Brain microvascular endothelial cell (primary cell): ENCODE measurements around the gene EMC9.

Experiments
- DNase-seq: peaks from one replicate; pipeline ENCODE4 v3.0.0-alpha.2; 2020
- H3K27ac ChIP-seq: fragments of 250-450 bp; sonication (Bioruptor Pico); 2 replicates; pipeline ENCODE4 v1.5.1; 2020; ENCODE audit warnings: mild to moderate bottlenecking, moderate library complexity
- H3K27me3 ChIP-seq: fragments of 250-450 bp; sonication (Bioruptor Pico); replicated peaks from 2 replicates; pipeline ENCODE4 v1.5.1; 2020; ENCODE audit warnings: mild to moderate bottlenecking
- H3K36me3 ChIP-seq: fragments of 250-450 bp; sonication (Bioruptor Pico); replicated peaks from 2 replicates; pipeline ENCODE4 v1.5.1; 2020; ENCODE audit warnings: mild to moderate bottlenecking
- H3K4me3 ChIP-seq: 2 replicates; pipeline ENCODE4 v1.5.1; 2011; ENCODE audit warnings: low read depth, mild to moderate bottlenecking, control low read depth, low read length, moderate library complexity
- CTCF ChIP-seq: IDR thresholded peaks from 2 replicates; pipeline ENCODE4 v1.5.1; 2011; ENCODE audit warnings: low read depth, mild to moderate bottlenecking, moderate library complexity, low read length, control low read depth, inconsistent platforms; ENCODE audit errors: missing control alignments
- in situ Hi-C: cut with HindIII; loops from 2 replicates; pipeline ENCODE4 v1.10.0; 2017; ENCODE audit warnings: low sequenced_read_pairs, low pct_ligation_motif_present

Gene EMC9

GRCh38 chr14:24129410-24129998 is 11.9 kb downstream of the EMC9 start:
- H3K4me3 ChIP-seq = no peak overlapping the region
- TF ChIP-seq CTCF = no peak
- H3K27me3 ChIP-seq = no peaks in the 10 kb centered on the region
- DNase-seq = no peak
- H3K27ac ChIP-seq = no peak overlapping the region
- H3K36me3 ChIP-seq = no peaks in the 10 kb centered on the region
- in situ Hi-C loops = no loop called here

- DNase-seq = no peak
- Histone ChIP-seq H3K4me3 (no peak overlapping the region), H3K27me3 (no peaks in the 10 kb centered on the region), H3K27ac (no peak overlapping the region), H3K36me3 (peaks cover 4% of the 10 kb centered on the region)
- in situ Hi-C loops = no loop called here
- no peak for TF ChIP-seq CTCF
Measured at GRCh38 chr14:24127673-24128072, 13.7 kb downstream of the EMC9 start.

- no peak overlapping the region for H3K27ac ChIP-seq
- no peak overlapping the region for H3K4me3 ChIP-seq
- no peaks in the 10 kb centered on the region for H3K27me3 ChIP-seq
- no peak for DNase-seq
- in situ Hi-C loops = no loop called here
- no peak for TF ChIP-seq CTCF
- peaks cover 6% of the 10 kb centered on the region for H3K36me3 ChIP-seq
Measured at GRCh38 chr14:24126939-24127338, 14.5 kb downstream of the EMC9 start.

GRCh38 chr14:24123424-24124417 is 17.7 kb downstream of the EMC9 start:
- H3K4me3 ChIP-seq = no peak overlapping the region
- H3K27ac ChIP-seq = no peak overlapping the region
- peaks cover 14% of the 10 kb centered on the region for H3K36me3 ChIP-seq
- TF ChIP-seq CTCF = no peak
- no peaks in the 10 kb centered on the region for H3K27me3 ChIP-seq
- DNase-seq = no peak
- in situ Hi-C loops = no loop called here

- Histone ChIP-seq H3K27me3 (no peaks in the 10 kb centered on the region), H3K36me3 (peaks cover 14% of the 10 kb centered on the region), H3K27ac (no peak overlapping the region), H3K4me3 (no peak overlapping the region)
- no peak for TF ChIP-seq CTCF
- DNase-seq = no peak
- in situ Hi-C loops = no loop called here
Measured at GRCh38 chr14:24122898-24123297, 18.5 kb downstream of the EMC9 start.
